GM12801 (cell line): ENCODE data around the gene PRTN3.

ENCODE experiments used
- CTCF ChIP-seq: IDR thresholded peaks from one replicate; pipeline ENCODE4 v1.5.1; 2011; ENCODE audit warnings: control low read depth; ENCODE audit not compliant: insufficient read length; ENCODE audit errors: extremely low read depth

PRTN3 gene

GRCh38 chr19:876780-877314 is 36.0 kb downstream of the PRTN3 start:
- no peak for TF ChIP-seq CTCF

GRCh38 chr19:879711-880438 is 39.1 kb downstream of the PRTN3 start:
- no peak for TF ChIP-seq CTCF

GRCh38 chr19:881385-882071 is 40.7 kb downstream of the PRTN3 start:
- no peak for TF ChIP-seq CTCF

GRCh38 chr19:882871-883497 is 42.2 kb downstream of the PRTN3 start:
- TF ChIP-seq CTCF: no peak

- TF ChIP-seq CTCF: no peak
Measured at GRCh38 chr19:883661-884211, 42.9 kb downstream of the PRTN3 start.

- TF ChIP-seq CTCF: no peak
Measured at GRCh38 chr19:884420-885211, 43.8 kb downstream of the PRTN3 start.
